Measurements from ENCODE around the gene MAGEA3. TPM values are rescaled to one million over a fixed set of nuclear protein-coding genes. Genes with fewer than 3 reads are reported as not detected.

Gene MAGEA3
- total and polyA plus RNA-seq, 2 donors (not counting 1 experiment from before 2014, with no cell fraction given) = not detected

- Histone ChIP-seq H3K4me1 (ENCODE audit: control insufficient read depth in 2 of 2, insufficient read depth in 2 of 2, low read length in 2 of 2) (no peaks in the 10 kb centered on the region), H3K9ac (ENCODE audit: low read length) (no peak overlapping the region), H3K27ac (ENCODE audit: low read length in 2 of 2) (no peak overlapping the region), H3K27me3 (replicated peaks in 1 of 4; ENCODE audit: control extremely low read depth in 1 of 4, control insufficient read depth in 3 of 4, insufficient read depth in 4 of 4, low read length in 3 of 4) (no peaks in the 10 kb centered on the region), H3K9me3 (ENCODE audit: control extremely low read depth in 1 of 3, control insufficient read depth in 2 of 3, insufficient read depth in 1 of 3, low read length in 2 of 3) (no peaks in the 10 kb centered on the region), H3K36me3 (replicated peaks in 1 of 2; ENCODE audit: control extremely low read depth in 1 of 2, control insufficient read depth in 1 of 2, extremely low read depth in 1 of 2, insufficient read depth in 2 of 2, low read length in 1 of 2) (no peaks in the 10 kb centered on the region), H4K20me1 (ENCODE audit: control insufficient read depth, insufficient read depth, low read length, poor library complexity, severe bottlenecking) (no peaks in the 10 kb centered on the region), H2AFZ (ENCODE audit: insufficient read depth, low read depth, low read length, poor library complexity, severe bottlenecking) (no peak overlapping the region), H3K4me2 (replicated peaks; ENCODE audit: low read depth, low read length, poor library complexity, severe bottlenecking) (no peak overlapping the region), H3K4me3 (ENCODE audit: control extremely low read depth in 1 of 5, extremely low read depth in 1 of 5, insufficient read depth in 1 of 5, low read depth in 2 of 5, low read length in 4 of 5) (no peak overlapping the region), H3K79me2 (ENCODE audit: control insufficient read depth, insufficient read depth, low read length) (no peaks in the 10 kb centered on the region)
- intact Hi-C loops (cut with micrococcal nuclease) = no loop called here
- WGBS (ENCODE audit: insufficient coverage) = 87% methylated on average over 4 of the region's 7 CpGs
- Mint-ChIP-seq H3K27me3 (no peaks in the 10 kb centered on the region), H3K4me1 (no peaks in the 10 kb centered on the region), H3K27ac (no peak overlapping the region), H3K4me3 (no peak overlapping the region), H3K9me3 (ENCODE audit: insufficient read depth) (no peaks in the 10 kb centered on the region)
- no peak for ATAC-seq (ENCODE audit: low read depth)
- TF ChIP-seq CTCF (IDR thresholded peaks at IDR 0.05) = no peak
- no peak for TF ChIP-seq EZH2 (IDR thresholded peaks at IDR 0.05; ENCODE audit: borderline replicate concordance, insufficient read depth, low read depth, low read length, poor library complexity, severe bottlenecking)
- CTCF ChIA-PET = no interaction called here
- POLR2A ChIA-PET = no interaction called here
- DNase-seq = no peak
Observed at GRCh38 chrX:152656890-152657289, 41.7 kb upstream of the MAGEA3 start.

- no peak overlapping the region for H3K4me3 Mint-ChIP-seq
Observed at GRCh38 chrX:152658302-152658701, 40.3 kb upstream of the MAGEA3 start.

More at GRCh38 chrX:152658302-152658701, 40.3 kb upstream of the MAGEA3 start:
- H3K79me2 ChIP-seq (ENCODE audit: control insufficient read depth, insufficient read depth, low read length) = no peaks in the 10 kb centered on the region
- WGBS (ENCODE audit: insufficient coverage) = no CpG with 5 or more reads among the region's 2 CpGs
- DNase-seq = no peak
- ATAC-seq (ENCODE audit: low read depth) = no peak
- ChIA-PET CTCF (no interaction called here), POLR2A (no interaction called here)
- Mint-ChIP-seq H3K4me1 (no peaks in the 10 kb centered on the region), H3K27me3 (no peaks in the 10 kb centered on the region), H3K9me3 (ENCODE audit: insufficient read depth) (no peaks in the 10 kb centered on the region), H3K27ac (no peak overlapping the region)
- no peaks in the 10 kb centered on the region for H4K20me1 ChIP-seq (ENCODE audit: control insufficient read depth, insufficient read depth, low read length, poor library complexity, severe bottlenecking)
- no peaks in the 10 kb centered on the region for H3K27me3 ChIP-seq (replicated peaks in 1 of 4; ENCODE audit: control extremely low read depth in 1 of 4, control insufficient read depth in 3 of 4, insufficient read depth in 4 of 4, low read length in 3 of 4)
- TF ChIP-seq EZH2 (IDR thresholded peaks at IDR 0.05; ENCODE audit: borderline replicate concordance, insufficient read depth, low read depth, low read length, poor library complexity, severe bottlenecking) (no peak), CTCF (IDR thresholded peaks at IDR 0.05) (no peak)
- no peaks in the 10 kb centered on the region for H3K4me1 ChIP-seq (ENCODE audit: control insufficient read depth in 2 of 2, insufficient read depth in 2 of 2, low read length in 2 of 2)
- H3K4me3 ChIP-seq (ENCODE audit: control extremely low read depth in 1 of 5, extremely low read depth in 1 of 5, insufficient read depth in 1 of 5, low read depth in 2 of 5, low read length in 4 of 5) = no peak overlapping the region
- no peaks in the 10 kb centered on the region for H3K9me3 ChIP-seq (ENCODE audit: control extremely low read depth in 1 of 3, control insufficient read depth in 2 of 3, insufficient read depth in 1 of 3, low read length in 2 of 3)
- no peaks in the 10 kb centered on the region for H3K36me3 ChIP-seq (replicated peaks in 1 of 2; ENCODE audit: control extremely low read depth in 1 of 2, control insufficient read depth in 1 of 2, extremely low read depth in 1 of 2, insufficient read depth in 2 of 2, low read length in 1 of 2)
- intact Hi-C loops (cut with micrococcal nuclease) = no loop called here
- no peak overlapping the region for H3K27ac ChIP-seq (ENCODE audit: low read length in 2 of 2)
- no peak overlapping the region for H2AFZ ChIP-seq (ENCODE audit: insufficient read depth, low read depth, low read length, poor library complexity, severe bottlenecking)
- no peak overlapping the region for H3K9ac ChIP-seq (ENCODE audit: low read length)
- H3K4me2 ChIP-seq (replicated peaks; ENCODE audit: low read depth, low read length, poor library complexity, severe bottlenecking) = no peak overlapping the region

Measured in B cell (primary cell).